Activated B cell treated with CpG ODN at 0.5 μM for 24 hours (primary cell): ENCODE results near the gene DOCK2. TPM values are rescaled to one million over a fixed set of nuclear protein-coding genes. Genes with fewer than 3 reads are reported as not detected.

Source experiments
- ATAC-seq: fragments of 200-7000 bp; cut with Tn5 transposase; one replicate; pipeline ENCODE4 v1.10.0; 2021; ENCODE audit warnings: low read depth, mild to moderate bottlenecking, moderate library complexity
- CTCF ChIA-PET: fragments of 350-600 bp; sonication (Branson Sonifier 250); formaldehyde crosslinking; loops from one replicate; lab custom pipeline; 2021; ENCODE audit warnings: antibody characterized with exemption; lab: Charles Lee
- POLR2A ChIA-PET: fragments of 350-600 bp; sonication (Branson Sonifier 250); formaldehyde crosslinking; loops from one replicate; lab custom pipeline; 2021; ENCODE audit warnings: antibody characterized with exemption; lab: Charles Lee
- DNase-seq: peaks from one replicate; pipeline ENCODE4 v3.0.0; 2022
- H3K27ac Mint-ChIP-seq: one replicate; pipeline ENCODE4 v1.8.0; 2020; ENCODE audit warnings: mixed read lengths
- H3K27me3 Mint-ChIP-seq: one replicate; pipeline ENCODE4 v1.8.0; 2021; ENCODE audit warnings: mixed read lengths
- H3K36me3 Mint-ChIP-seq: one replicate; pipeline ENCODE4 v1.8.0; 2021; ENCODE audit warnings: low read depth, mixed read lengths
- H3K4me1 Mint-ChIP-seq: one replicate; pipeline ENCODE4 v1.8.0; 2021; ENCODE audit warnings: mixed read lengths
- H3K4me3 Mint-ChIP-seq: one replicate; pipeline ENCODE4 v1.8.0; 2020; ENCODE audit warnings: mild to moderate bottlenecking, mixed read lengths
- H3K9me3 Mint-ChIP-seq: one replicate; pipeline ENCODE4 v1.8.0; 2020; ENCODE audit warnings: mixed read lengths
- intact Hi-C: fragments of 100-400 bp; cut with micrococcal nuclease; formaldehyde crosslinking; loops from one replicate; pipeline ENCODE4 v1.15.1; 2024
- total RNA-seq: library from RNA; stranded (reverse); gene quantifications from 2 replicates; pipeline ENCODE4 v1.2.3, GENCODE V29; 2022
- TF ChIP-seq, protein P1 (sequence below): fragments of 200-600 bp; IDR thresholded peaks from one replicate; pipeline ENCODE4 v1.8.0; 2022; ENCODE audit warnings: antibody characterized with exemption, mild to moderate bottlenecking

DOCK2 gene
- total RNA-seq, 1 donor from 2014 or later: 344 TPM

DNA sequence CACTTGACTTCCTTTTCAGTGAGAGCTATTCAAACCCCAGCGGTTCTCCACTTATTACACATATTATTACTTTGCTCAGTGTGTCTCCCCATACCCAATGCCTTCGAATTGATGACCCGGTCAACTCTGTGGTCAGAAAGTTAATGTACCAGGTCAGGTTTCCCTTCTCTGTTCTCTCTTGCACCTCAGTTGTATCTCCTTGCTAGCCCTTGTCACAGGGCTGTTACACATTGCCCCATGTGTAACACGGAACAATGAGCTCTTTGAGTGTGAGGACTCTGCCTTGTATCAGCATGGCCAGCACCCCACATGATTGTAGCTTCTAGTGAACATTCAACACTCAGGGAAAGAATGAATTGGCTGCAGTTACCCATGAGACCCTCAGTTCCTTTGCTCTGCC, 73.6 kb downstream of the DOCK2 start:
- intact Hi-C loops: no loop called here
- TF ChIP-seq, protein P1, sequence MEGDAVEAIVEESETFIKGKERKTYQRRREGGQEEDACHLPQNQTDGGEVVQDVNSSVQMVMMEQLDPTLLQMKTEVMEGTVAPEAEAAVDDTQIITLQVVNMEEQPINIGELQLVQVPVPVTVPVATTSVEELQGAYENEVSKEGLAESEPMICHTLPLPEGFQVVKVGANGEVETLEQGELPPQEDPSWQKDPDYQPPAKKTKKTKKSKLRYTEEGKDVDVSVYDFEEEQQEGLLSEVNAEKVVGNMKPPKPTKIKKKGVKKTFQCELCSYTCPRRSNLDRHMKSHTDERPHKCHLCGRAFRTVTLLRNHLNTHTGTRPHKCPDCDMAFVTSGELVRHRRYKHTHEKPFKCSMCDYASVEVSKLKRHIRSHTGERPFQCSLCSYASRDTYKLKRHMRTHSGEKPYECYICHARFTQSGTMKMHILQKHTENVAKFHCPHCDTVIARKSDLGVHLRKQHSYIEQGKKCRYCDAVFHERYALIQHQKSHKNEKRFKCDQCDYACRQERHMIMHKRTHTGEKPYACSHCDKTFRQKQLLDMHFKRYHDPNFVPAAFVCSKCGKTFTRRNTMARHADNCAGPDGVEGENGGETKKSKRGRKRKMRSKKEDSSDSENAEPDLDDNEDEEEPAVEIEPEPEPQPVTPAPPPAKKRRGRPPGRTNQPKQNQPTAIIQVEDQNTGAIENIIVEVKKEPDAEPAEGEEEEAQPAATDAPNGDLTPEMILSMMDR: no peak
- peaks cover 18% of the 10 kb centered on the region for H3K4me1 Mint-ChIP-seq
- H3K27me3 Mint-ChIP-seq: no peaks in the 10 kb centered on the region
- CTCF ChIA-PET: no interaction called here
- DNase-seq: no peak
- peaks cover 91% of the 10 kb centered on the region for H3K36me3 Mint-ChIP-seq
- H3K27ac Mint-ChIP-seq: no peak overlapping the region
- ATAC-seq: no peak
- H3K9me3 Mint-ChIP-seq: no peaks in the 10 kb centered on the region
- POLR2A ChIA-PET: no interaction called here
- no peak overlapping the region for H3K4me3 Mint-ChIP-seq

- no peak for ATAC-seq
- no peak for DNase-seq
- no peak overlapping the region for H3K27ac Mint-ChIP-seq
- H3K4me1 Mint-ChIP-seq: peaks cover 7% of the 10 kb centered on the region
- POLR2A ChIA-PET: no interaction called here
- H3K9me3 Mint-ChIP-seq: no peaks in the 10 kb centered on the region
- CTCF ChIA-PET: no interaction called here
- peaks cover 92% of the 10 kb centered on the region for H3K36me3 Mint-ChIP-seq
- no peaks in the 10 kb centered on the region for H3K27me3 Mint-ChIP-seq
- no peak overlapping the region for H3K4me3 Mint-ChIP-seq
- TF ChIP-seq, protein P1: no peak
- intact Hi-C loops: no loop called here
Observed at GRCh38 chr5:169711551-169712225, 74.6 kb downstream of the DOCK2 start.

GRCh38 chr5:169712428-169712827, 75.4 kb downstream of the DOCK2 start:
- TF ChIP-seq, protein P1: no peak
- H3K4me3 Mint-ChIP-seq: no peak overlapping the region
- no peak for DNase-seq
- ChIA-PET CTCF (no interaction called here), POLR2A (no interaction called here)
- peaks cover 96% of the 10 kb centered on the region for H3K36me3 Mint-ChIP-seq
- no peak for ATAC-seq
- H3K4me1 Mint-ChIP-seq: peaks cover 2% of the 10 kb centered on the region
- no peaks in the 10 kb centered on the region for H3K9me3 Mint-ChIP-seq
- H3K27ac Mint-ChIP-seq: no peak overlapping the region
- H3K27me3 Mint-ChIP-seq: no peaks in the 10 kb centered on the region
- intact Hi-C loops: no loop called here

- no peak for ATAC-seq
- no peaks in the 10 kb centered on the region for H3K27me3 Mint-ChIP-seq
- peak overlapping the region; percentile 4 for H3K27ac Mint-ChIP-seq
- TF ChIP-seq, protein P1: no peak
- no peaks in the 10 kb centered on the region for H3K4me1 Mint-ChIP-seq
- H3K4me3 Mint-ChIP-seq: no peak overlapping the region
- DNase-seq: no peak
- intact Hi-C loops: no loop called here
- peaks cover 97% of the 10 kb centered on the region for H3K36me3 Mint-ChIP-seq
- no peaks in the 10 kb centered on the region for H3K9me3 Mint-ChIP-seq
- POLR2A ChIA-PET: no interaction called here
- CTCF ChIA-PET: no interaction called here
Observed at GRCh38 chr5:169716287-169716686, 79.2 kb downstream of the DOCK2 start.

GRCh38 chr5:169717288-169717687, 80.2 kb downstream of the DOCK2 start:
- H3K36me3 Mint-ChIP-seq: peaks cover 97% of the 10 kb centered on the region
- POLR2A ChIA-PET: no interaction called here
- no peaks in the 10 kb centered on the region for H3K4me1 Mint-ChIP-seq

More at GRCh38 chr5:169717288-169717687, 80.2 kb downstream of the DOCK2 start:
- no peaks in the 10 kb centered on the region for H3K9me3 Mint-ChIP-seq
- intact Hi-C loops: no loop called here
- H3K27me3 Mint-ChIP-seq: no peaks in the 10 kb centered on the region
- no peak for DNase-seq
- no peak overlapping the region for H3K4me3 Mint-ChIP-seq
- CTCF ChIA-PET: no interaction called here
- TF ChIP-seq, protein P1: no peak
- no peak overlapping the region for H3K27ac Mint-ChIP-seq
- ATAC-seq: no peak
